Activated gamma-delta T cell treated with Interleukin-2 at 50 U/mL for 16 hours (primary cell): ENCODE results near the gene RUFY3.
A peak's percentile ranks its signal among the peaks of the same experiment; 100 is the strongest.
"Not testable (repeated sequence)": the region's sequence is repeated elsewhere in the genome, so short reads cannot be mapped to it uniquely, and the experiment has no call there.

Experiments
- DNase-seq: peaks from one replicate; pipeline ENCODE4 v3.0.0-alpha.2; 2020

The RUFY3 gene, protein sequence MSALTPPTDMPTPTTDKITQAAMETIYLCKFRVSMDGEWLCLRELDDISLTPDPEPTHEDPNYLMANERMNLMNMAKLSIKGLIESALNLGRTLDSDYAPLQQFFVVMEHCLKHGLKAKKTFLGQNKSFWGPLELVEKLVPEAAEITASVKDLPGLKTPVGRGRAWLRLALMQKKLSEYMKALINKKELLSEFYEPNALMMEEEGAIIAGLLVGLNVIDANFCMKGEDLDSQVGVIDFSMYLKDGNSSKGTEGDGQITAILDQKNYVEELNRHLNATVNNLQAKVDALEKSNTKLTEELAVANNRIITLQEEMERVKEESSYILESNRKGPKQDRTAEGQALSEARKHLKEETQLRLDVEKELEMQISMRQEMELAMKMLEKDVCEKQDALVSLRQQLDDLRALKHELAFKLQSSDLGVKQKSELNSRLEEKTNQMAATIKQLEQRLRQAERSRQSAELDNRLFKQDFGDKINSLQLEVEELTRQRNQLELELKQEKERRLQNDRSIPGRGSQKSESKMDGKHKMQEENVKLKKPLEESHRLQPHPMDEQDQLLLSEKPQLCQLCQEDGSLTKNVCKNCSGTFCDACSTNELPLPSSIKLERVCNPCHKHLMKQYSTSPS

DNA sequence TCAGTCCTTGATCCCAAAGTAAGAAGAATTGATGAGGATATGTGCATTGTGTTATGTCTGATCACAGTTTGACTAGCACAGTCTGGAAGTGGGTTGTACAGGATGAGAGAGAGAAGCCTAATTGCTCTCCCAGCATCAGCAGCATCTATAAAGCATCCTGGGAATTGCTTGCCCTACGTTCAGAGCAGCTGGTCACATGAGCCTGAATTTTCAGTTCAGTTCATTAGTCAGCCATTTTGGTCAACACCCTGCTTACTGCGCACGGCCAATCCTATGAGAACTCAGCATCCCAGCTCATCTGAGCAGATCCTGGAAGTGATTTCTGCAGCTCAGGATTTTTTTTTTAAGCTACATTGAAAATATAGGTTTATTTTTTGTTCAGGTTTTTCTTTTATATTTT, at the start of gene RUFY3:
Gene RUFY3, plus strand, starts transcription at position 218 of the 400 bp plus-strand sequence. CDS start 610 bp downstream, outside the sequence.
- no peak for DNase-seq

DNA sequence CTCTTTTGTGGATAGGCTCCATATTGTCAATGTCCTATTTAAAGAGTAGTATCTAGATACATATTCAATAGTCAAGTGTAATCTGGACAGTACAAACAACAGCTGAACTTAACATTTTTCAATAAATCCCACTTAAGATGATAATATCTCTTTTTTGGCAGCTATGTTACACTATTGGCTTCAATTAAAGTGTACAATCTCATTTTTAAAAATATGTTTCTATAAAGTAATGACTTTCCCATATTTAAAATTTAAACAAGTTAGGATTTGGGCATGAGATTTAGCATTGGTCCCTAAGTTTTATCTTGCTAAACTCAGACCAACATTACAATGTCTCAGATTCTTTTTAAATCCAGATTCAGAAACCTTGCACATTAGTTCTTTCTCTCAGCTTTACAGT, 47.6 kb upstream of the RUFY3 start:
- no peak for DNase-seq

- DNase-seq = no peak
These were observed 47.0 kb upstream of the RUFY3 start for GRCh38 chr4:70674731-70675130.

DNA sequence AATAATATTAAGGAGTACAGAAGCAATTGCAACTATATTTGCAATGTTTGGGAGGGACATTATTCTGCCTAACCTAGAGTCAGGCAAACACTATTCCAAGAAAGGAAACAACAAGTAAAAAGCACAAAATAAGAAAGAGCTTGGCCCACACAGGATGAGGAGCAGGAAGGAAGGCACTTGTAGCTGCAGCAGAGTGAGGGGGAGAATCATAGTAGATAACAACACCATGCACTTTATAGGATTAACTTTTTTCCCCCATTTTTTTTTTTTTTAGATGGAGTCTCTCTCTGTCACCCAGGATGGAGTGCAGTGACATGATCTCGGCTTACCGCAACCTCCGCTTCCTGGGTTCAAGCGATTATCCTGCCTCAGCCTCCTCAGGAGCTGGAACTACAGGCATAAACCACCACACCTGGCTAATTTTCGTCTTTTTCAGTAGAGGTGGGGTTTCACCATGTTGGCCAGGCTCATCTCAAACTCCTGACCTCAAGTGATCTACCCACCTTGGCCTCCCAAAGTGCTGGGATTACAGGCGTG, 45.1 kb upstream of the RUFY3 start:
- DNase-seq = no peak

DNA sequence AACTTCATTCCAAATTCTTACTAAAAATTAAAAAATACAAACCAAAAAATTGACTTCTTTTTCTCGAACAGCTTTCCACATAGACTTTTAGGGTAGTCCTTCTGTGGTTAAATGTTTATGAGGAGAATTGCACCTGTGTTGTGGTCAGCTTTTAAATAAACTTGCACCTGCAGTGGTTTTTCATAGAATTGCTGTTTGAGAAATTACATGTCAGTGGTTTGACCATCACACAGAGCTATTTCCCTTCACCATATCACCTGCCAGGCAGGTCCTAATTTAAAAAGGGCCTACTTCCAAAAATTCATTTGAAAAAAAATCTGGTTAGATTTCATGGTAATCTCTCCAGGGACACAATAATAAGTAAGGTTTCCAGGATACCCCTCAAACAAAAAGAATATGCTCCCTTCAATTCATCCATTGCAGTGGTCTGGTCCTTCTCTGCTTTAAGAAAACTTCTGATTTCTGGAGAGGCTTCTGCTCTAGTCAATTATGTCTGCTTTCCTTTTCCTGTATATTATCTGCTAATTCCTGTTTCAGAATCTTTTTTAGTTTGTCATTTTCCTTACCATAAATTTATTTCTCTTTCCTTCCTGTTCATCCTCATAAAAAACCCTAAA, 43.3 kb upstream of the RUFY3 start:
- no peak for DNase-seq

DNA sequence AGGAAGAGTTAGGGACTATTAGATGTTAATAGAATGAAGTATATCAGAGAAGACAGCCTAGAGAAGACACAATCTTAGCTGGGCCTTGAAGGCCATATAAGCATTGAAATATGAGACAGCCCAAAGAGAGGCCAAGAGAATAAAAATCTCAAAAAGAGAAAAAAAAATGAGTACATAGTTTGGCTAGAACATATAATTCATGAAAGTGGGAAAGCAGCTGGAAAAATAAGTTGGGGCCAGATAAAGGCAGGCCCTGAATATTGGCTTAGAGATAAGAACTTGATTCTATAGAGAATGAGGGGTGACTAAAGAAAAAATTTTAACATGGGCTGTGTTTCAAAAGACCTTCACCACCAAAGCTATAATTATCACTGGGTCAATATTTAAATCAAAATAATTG, 40.8 kb upstream of the RUFY3 start:
- DNase-seq = no peak

GRCh38 chr4:70681704-70682103, 40.1 kb upstream of the RUFY3 start:
- DNase-seq = no peak

DNA sequence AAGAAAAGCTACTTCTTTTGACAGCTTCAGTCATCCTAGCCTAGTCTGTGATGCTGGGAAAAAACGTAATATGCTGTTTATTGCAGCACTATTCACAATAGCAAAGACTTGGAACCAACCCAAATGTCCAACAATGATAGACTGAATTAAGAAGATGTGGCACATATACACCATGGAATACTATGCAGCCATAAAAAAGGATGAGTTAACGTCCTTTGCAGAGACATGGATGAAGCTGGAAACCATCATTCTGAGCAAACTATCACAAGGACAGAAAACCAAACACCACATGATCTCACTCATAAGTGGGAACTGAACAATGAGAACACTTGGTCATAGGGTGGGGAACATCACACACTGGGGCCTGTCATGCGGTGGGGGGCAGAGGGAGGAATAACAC, 39.6 kb upstream of the RUFY3 start:
- DNase-seq = not testable (repeated sequence)

- no peak for DNase-seq
These were observed 34.4 kb upstream of the RUFY3 start for GRCh38 chr4:70687392-70687791.

DNA sequence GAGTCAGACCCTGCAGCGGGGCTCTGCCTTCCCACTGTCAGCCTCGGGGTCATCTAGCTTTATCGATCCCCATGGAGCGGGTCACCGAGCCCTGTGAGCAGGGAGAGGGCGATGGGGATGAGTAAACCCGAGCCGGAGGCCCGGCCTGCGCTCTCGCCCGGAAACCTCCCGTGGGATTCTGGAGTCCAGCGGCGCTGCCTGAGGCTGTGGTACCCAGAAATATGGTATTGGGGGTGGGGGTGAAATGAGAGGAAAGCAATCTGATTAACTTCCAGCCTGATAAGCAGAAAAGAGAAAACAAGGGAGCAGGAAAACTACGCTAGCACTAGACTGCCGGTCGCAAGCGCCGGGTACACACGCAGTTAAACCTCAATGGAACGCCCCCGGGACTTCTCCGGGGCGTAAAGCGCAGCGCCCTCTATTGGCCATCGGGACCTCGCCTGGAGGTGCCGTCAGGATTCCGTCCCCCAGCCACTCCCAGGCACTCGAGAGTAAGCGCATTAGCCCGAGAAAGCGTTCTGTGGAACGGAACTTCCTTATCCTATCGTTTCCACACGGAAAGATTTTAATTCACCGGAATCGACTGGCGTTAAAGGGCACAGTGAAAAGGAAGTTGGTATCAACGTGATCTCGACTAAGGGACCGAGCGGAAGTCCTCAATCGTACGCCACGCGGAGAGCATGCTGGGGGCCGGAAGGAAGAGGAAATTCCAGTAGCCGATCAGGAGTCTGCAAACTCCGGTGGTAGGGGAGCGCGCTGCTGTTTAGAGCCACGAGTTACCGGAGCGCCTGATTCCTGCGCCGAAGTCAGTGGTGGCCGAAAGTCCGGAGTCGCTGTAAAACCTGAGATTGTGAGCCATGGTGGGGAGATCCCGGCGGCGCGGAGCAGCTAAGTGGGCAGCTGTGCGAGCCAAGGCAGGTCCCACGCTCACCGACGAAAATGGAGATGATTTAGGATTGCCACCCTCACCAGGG, 33.7 kb upstream of the RUFY3 start, which contains the start of gene UTP3:
Gene UTP3, plus strand, starts transcription at position 712 of the 974 bp plus-strand sequence. Its CDS starts 146 bp downstream, at position 858.
- DNase-seq = peak; percentile 90

- DNase-seq = peak; percentile 6
These were observed 33.0 kb upstream of the RUFY3 start for GRCh38 chr4:70688795-70689231.

- no peak for DNase-seq
These were observed 30.1 kb upstream of the RUFY3 start for GRCh38 chr4:70691661-70692060.

DNA sequence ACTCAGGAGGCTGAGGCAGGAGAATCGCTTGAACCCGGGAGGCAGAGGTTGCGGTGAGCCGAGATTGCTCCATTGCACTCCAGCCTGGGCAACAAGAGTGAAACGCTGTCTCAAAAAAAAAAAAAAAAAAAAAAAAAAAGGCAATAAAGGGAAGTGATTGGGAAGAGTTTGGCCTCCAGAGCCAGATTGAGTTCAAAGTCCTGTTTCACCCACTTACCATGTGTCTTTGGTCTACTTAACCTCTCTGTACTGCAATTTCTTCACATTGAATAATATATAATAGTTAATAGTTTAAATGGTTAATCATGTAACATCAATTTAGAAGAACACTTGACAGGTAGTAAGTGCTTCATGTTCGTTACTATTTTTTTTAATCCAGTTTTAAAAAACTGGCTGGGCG, 27.1 kb upstream of the RUFY3 start:
- DNase-seq = not testable (repeated sequence)

DNA sequence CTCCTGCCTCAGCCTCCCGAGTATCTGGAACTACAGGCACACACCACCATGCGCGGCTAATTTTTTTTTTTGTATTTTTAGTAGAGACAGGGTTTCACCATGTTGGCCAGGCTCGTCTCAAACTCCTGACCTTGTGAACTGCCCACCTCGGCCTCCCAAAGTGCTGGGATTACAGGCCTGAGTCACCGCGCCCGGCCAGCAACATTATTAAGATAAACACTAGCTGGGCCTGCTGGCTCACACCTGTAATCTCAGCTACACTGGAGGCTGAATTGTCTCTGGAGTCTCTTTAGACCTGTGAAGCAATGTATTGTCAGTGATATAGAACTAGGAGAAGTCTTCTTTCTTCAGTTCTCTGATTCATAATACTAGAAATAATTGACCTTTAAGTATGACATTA, 23.3 kb upstream of the RUFY3 start:
- not testable (repeated sequence) for DNase-seq

GRCh38 chr4:70700712-70701111, 21.1 kb upstream of the RUFY3 start:
- no peak for DNase-seq

DNA sequence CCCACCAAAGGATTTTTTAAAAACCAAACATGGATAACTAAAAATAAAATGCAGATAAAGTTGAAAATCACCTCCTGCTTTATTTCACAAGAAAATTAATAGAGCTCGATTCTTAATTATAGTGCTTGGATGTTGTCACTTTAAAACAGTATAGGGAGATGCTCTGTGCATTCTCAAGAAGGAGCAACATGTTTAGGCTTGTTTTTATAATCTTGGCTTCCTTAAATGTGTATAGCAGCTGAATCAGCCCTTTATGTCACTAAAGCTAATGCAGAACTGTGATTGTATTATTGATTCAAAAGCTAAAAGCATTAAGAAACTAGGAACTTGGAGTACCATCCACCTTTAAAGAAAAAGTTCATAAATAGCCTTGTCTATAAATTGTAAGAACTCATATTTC, 20.5 kb upstream of the RUFY3 start:
- DNase-seq = no peak

DNA sequence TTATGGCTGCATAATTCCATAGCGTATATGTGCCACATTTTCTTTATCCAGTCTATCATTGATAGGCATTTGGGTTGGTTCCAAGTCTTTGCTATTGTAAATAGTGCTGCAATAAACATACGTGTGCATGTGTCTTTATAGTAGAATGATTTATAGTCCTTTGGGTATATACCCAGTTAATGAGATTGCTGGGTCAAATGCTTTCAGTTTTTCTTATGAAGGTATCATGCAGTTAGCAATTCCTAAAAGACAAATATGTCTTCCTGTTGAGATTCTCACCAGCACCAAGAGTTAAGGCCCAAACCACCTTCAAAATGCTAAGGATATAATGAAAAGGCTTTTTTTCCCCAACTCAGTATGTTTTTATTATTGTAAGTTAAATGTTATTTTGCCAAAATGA, 19.2 kb upstream of the RUFY3 start:
- DNase-seq = not testable (repeated sequence)

- no peak for DNase-seq
These were observed 18.0 kb upstream of the RUFY3 start for GRCh38 chr4:70703619-70704214.

GRCh38 chr4:70704215-70704930, 17.4 kb upstream of the RUFY3 start:
- DNase-seq = peak; percentile 62

DNA sequence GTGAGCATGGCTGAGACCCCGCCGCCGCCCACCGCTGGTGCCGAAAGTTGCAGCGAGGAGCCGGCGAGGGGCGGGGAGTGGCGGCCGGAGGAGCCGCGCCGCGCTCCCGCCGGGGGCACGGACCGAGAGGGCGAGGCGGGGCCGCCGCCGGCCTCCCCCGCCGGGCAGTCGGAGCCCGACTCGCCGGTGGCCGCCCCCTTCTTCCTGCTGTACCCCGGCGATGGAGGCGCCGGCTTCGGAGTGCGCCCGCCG, 16.9 kb upstream of the RUFY3 start:
- DNase-seq = no peak
